GM19351 (cell line): ENCODE results near the gene NHSL2.

Source experiments
- ATAC-seq: cut with Tn5 transposase; IDR thresholded peaks from one replicate; pipeline ENCODE4 v1.9.1; 2021; ENCODE audit warnings: mild to moderate bottlenecking, moderate library complexity; ENCODE audit not compliant: unreplicated experiment

NHSL2 gene

GRCh38 chrX:72126048-72126415 is 215.4 kb downstream of the NHSL2 start:
- no peak for ATAC-seq

GRCh38 chrX:72126539-72127140 is 216.0 kb downstream of the NHSL2 start:
- ATAC-seq, result peak; percentile 70

- no peak for ATAC-seq
Measured at GRCh38 chrX:72127332-72127731, 216.7 kb downstream of the NHSL2 start.

DNA sequence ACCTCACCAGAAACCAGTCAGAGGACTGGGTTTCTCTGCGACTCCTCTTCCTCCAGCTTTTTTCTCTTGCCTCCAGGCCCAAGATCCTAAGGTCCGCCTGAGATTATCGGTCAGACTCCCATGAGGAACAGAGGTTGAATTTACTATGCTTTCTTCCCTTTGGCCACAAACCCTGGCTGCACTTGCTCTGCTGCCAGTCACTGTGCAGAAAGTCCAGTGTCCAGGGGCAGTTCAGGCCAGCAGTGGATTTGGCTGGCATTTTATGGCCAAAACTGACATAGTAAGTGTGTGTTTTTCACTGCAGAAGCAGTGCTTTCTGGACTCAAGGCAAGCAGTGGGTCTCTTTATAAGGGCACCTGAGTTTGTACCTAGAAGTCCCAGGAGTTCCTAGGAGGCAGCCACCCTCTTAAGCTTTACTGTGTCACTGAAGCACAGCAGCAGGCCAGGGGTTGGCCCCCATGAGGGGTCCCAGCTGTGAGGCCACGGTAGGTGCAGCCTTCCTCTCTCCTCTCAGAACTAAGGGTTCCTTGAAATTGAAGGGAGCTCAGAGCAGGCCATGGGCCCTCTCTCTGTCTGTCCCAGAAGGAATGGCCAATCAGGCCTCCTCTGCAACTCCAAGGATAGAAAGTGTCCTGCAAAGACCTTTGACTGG is 217.7 kb downstream of the NHSL2 start:
- ATAC-seq, result no peak

DNA sequence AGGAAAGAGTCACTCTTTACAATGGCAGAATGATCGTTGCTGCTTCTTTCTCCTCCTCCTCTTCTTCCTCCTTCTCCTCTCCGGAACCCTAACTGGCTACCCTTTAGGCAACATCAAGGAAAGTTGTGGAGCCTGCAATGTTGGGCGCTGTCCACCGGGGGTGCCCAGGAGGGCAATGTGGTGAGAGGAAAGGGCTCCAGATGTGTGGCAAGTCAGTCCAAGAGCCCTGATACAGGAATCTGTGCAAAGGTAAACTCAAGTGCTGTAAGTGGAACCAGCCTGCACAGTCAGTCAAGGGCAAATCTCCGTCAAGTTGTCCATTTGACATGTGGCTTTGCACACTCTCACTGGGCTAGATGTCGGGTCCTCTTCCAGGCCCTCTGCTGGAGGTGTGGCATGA is 218.2 kb downstream of the NHSL2 start:
- ATAC-seq, result no peak

- ATAC-seq, result no peak
Measured at GRCh38 chrX:72129661-72130060, 219.0 kb downstream of the NHSL2 start.

DNA sequence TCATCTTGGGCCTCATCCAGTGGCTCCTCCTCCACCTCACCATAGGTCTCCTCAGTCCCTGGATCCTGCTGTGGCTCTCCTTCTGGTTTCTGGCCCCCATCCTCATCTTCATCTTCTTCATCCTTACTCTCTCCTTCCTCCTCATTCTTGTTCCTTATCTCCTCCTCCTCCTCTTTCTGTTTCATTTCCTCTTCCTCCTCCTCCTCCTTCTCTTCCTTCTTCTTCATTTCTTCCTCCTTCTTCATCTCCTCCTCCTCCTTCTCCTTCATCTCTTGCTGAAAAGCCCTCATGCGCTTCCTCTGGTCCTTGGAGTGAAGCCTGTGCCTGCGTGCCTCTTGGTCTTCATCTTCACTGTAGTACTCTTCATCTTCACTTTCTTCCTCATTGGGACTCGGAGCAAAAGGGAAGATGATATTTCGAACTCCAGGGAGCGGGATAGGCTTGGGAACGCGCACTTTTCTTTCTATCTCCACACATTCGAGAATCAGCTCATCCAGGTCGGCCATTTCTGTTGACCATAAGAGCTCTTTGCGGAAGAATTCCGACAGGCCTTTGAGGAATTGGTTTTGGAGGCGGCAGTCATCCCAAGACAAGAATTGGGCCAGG is 219.6 kb downstream of the NHSL2 start:
- no peak for ATAC-seq

DNA sequence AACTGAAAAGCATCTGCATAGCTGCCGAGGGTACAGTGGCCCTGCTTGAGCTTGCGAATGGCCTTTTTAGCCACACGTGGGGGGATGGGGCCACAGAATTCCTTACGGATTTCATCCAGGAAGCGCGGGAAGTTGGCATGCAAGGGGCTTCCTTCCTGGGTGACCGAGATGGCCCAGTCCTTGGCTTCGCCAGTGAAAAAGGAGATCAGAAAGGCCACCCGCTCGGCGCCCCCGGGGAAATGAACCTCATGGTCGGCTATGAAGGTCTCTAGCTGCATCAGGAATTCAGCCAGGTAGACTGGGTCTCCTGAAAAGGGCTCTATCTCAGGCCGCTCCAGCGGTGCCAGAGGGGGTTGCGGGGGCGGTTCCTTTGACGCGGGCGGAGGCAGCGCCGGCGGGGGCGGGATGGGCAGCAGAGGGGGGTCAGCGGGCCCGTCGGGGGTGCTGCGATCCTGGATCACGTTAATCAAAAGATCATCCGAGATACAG is 220.2 kb downstream of the NHSL2 start:
- no peak for ATAC-seq

- ATAC-seq, result peak; percentile 59
Measured at GRCh38 chrX:72131317-72132294, 221.0 kb downstream of the NHSL2 start, which contains the start of gene RTL5. Gene RTL5, minus strand, starts transcription at chrX:72131915.

- no peak for ATAC-seq
Measured at GRCh38 chrX:72132456-72132855, 221.8 kb downstream of the NHSL2 start.

- ATAC-seq, result no peak
Measured at GRCh38 chrX:72133851-72134546, 223.4 kb downstream of the NHSL2 start.

DNA sequence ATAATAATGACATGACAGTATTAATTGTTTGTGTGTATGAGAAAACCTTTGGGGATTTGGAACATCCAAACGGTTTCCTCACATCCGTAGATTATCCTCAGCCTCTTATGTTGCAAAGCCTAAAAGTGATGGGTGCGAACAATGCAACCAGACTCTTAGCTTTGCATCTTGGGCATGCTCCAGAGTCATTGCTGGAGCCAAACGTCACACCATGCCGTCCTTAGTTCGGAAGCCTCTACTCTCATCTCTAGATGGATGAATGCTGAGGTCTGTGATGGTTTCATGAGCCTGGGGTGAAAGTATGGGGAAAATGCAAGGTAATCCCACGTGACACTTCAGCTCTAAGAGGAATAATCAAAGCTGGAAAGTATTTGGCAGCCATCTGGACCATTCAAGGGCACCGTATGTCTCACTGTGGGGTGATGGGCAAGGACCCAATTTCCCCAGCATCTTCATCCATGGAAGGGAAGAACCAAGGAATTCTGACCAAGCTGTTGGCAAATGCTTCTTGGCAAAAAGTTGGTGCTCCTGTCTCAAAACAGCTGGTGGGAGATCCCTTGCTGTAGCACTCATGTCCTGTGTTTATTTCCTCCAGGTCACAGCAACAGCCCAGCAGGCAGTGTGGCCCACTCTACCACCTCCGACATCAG is 227.3 kb downstream of the NHSL2 start:
- ATAC-seq, result no peak

DNA sequence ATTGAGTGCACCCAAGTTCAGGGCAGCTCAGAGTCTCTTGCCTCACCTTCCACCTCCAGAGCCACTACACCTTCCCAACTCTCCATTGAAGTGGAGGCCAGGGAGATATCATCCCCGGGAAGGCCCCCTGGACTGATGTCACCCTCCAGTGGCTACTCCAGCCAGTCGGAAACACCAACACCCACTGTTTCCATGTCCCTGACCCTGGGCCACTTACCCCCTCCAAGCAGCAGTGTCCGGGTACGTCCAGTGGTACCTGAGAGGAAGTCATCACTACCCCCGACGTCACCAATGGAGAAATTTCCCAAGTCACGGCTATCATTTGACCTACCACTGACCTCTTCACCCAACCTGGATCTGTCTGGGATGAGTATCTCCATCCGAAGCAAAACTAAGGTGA is 228.9 kb downstream of the NHSL2 start:
- ATAC-seq, result no peak

DNA sequence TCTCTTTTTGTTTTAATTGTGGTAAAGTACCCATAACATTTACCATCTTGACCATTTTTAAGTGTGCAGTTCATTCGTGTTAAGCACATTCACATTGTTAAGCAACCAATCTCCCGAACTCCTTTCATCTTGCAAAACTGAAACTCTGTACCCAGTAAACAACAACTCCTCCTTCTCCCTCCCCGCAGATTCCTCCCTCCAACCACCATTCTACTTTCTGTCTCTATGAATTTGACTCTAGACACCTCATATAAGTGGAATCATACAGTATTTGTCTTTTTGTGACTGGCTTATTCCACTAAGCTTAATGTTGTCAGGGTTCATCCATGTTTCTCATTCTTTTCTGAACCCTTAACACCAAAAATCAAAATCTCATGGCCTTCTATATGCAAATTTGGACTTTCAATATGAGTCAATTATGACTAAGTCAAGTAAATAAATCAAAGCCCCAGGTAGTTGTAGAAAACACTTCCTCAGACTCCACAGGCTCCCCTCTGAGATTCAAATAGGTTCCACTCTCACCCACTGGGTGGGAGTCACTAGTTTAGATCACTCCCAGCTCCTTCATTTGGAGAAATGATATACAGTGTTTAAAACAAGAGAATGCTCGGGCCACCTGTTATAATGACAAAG is 230.8 kb downstream of the NHSL2 start:
- peak; percentile 73 for ATAC-seq

DNA sequence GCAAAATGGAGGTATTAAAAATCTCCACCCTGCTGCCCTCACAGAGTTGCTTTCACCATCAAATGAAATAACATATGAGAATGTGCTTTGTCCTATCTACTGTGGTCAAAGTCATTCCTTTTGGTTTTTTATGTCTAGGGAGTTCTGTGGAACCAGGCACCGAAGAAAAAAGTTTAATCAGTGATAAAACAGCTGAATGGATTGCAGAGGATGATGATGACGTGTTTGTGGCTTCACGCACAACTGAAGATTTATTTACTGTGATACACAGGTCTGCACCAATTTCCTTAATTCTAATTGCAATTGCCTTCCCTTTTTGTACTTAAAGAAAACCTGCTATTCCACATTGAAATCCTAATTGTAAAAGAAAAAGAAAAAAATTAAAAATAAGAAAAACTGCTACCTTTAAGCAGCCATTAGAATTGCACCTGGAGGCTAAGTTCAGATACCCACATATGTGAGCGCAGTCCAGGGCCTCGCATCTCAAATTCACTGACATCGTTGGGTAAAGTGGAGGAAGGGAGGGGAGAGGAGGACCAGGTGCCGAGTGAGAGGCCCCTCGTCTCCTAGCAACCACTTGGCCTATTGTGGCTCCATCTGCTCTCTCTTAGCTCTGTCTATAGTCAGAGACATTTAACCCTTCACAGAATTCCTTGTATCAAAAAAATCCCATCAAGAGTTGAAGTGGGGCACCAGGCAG is 231.6 kb downstream of the NHSL2 start:
- ATAC-seq, result peak; percentile 28

- ATAC-seq, result no peak
Measured at GRCh38 chrX:72142794-72143608, 232.4 kb downstream of the NHSL2 start.

DNA sequence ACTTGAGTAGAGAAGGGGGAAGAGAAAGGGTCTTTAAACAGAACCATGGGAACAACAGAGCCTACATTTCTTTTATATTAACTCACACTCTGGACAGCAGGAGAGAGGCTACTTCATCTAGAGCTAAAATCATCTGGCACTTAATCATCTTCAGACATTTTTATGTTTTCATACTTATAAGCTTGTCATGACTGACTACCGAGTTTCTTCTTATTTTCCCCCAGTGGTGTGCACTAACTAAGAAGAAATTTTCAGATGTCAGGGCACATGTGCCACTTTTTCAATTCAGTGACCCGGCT is 232.9 kb downstream of the NHSL2 start:
- ATAC-seq, result no peak

DNA sequence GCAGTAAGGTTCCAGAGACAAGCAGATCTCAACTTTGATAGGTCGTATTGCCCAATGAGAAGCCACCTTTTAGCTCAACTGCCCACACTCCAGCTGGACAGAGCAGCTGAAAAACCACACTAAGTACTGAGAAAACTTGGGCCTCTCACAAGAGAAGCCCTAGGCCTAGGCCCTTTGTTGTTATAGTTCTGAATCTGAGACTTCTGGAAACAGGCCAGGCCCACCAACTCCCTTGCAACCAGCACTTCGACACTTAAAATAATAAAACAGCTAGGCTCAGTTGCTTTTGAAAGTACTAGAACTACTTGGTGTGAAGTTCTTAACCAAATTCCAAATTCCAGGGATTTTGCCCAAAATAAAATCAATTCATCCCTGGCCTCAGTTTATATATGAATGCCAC is 234.5 kb downstream of the NHSL2 start:
- ATAC-seq, result no peak
